GM12878 (cell line): ENCODE results near the gene ENTREP1. TPM values are rescaled to one million over a fixed set of nuclear protein-coding genes. Genes with fewer than 3 reads are reported as not detected.

Experiments used
- ATAC-seq: fragments of 200-7000 bp; cut with Tn5 transposase; 3 replicates; pipeline ENCODE4 v1.9.1; 2020; ENCODE audit warnings: mild to moderate bottlenecking, moderate library complexity
- BruUV-seq: library from RNA; stranded (reverse); fragments of 400-500 nt; replicated peaks from 2 replicates; lab custom pipeline; 2021; lab: Mats Ljungman, UMichigan
- CTCF ChIA-PET: fragments of 300-600 bp; sonication (Branson Sonifier 250); formaldehyde crosslinking; extraction: SDS; loops from one replicate; lab custom pipeline; 2021; ENCODE audit warnings: inconsistent platforms; lab: Yijun Ruan, JAX
- POLR2A ChIA-PET: fragments of 350-600 bp; formaldehyde crosslinking; extraction: SDS; loops from one replicate; lab custom pipeline; 2021; ENCODE audit warnings: inconsistent platforms; lab: Charles Lee
- RAD21 ChIA-PET: fragments of 300-600 bp; sonication (Branson Sonifier 250); formaldehyde crosslinking; loops from one replicate; lab custom pipeline; 2023; ENCODE audit warnings: antibody characterized with exemption; ENCODE audit not compliant: unreplicated experiment; lab: Charles Lee
- SMC1A ChIA-PET: fragments of 300-600 bp; sonication (Branson Sonifier 250); formaldehyde crosslinking; loops from one replicate; lab custom pipeline; 2023; ENCODE audit not compliant: unreplicated experiment, uncharacterized antibody; lab: Charles Lee
- DNase-seq: peaks from one replicate; pipeline ENCODE4 v3.0.0-alpha.2; 2011; ENCODE audit warnings: low read depth, low spot score
- FAIRE-seq: peaks from 3 replicates; lab custom pipeline; 2011; peaks lifted over from hg19 to GRCh38; lab: Jason Lieb, UNC
- H2AFZ ChIP-seq: 2 replicates; pipeline ENCODE4 v1.6.0; 2011; ENCODE audit warnings: low read depth, low read length, control low read depth; ENCODE audit not compliant: control insufficient read depth
- H3K27ac ChIP-seq: 2 replicates; pipeline ENCODE4 v1.5.1; 2011; ENCODE audit warnings: control low read depth; ENCODE audit not compliant: control insufficient read depth, insufficient read depth
- H3K27me3 ChIP-seq, 2 experiments: replicated peaks in 1 of 2; 2 replicates each; pipeline versions ENCODE4 v1.6.0 to v1.6.1; 2011; ENCODE audit warnings: low read length in 1 of 2; ENCODE audit not compliant: control insufficient read depth in 2 of 2, insufficient read depth in 2 of 2
- H3K36me3 ChIP-seq, 2 experiments: 2 replicates each; pipeline ENCODE4 v1.5.1; 2011; ENCODE audit warnings: low read length in 1 of 2; ENCODE audit not compliant: control insufficient read depth in 2 of 2, insufficient read depth in 2 of 2
- H3K4me1 ChIP-seq: 2 replicates; pipeline ENCODE4 v1.6.1; 2011; ENCODE audit warnings: mild to moderate bottlenecking, low read length, moderate library complexity, mixed read lengths; ENCODE audit not compliant: control insufficient read depth, insufficient read depth
- H3K4me2 ChIP-seq: 2 replicates; pipeline ENCODE4 v1.6.0; 2011; ENCODE audit warnings: control low read depth; ENCODE audit not compliant: control insufficient read depth, insufficient read depth
- H3K4me3 ChIP-seq: fragments of 200-600 bp; sonication (generic); 2 replicates; pipeline ENCODE4 v1.5.1; 2016
- H3K79me2 ChIP-seq: 2 replicates; pipeline ENCODE4 v1.6.0; 2011; ENCODE audit warnings: low read length; ENCODE audit not compliant: control insufficient read depth, insufficient read depth
- H3K9ac ChIP-seq: 2 replicates; pipeline ENCODE4 v1.8.0; 2011; ENCODE audit warnings: low read length, control low read depth, mixed read lengths; ENCODE audit not compliant: control insufficient read depth, insufficient read depth
- H3K9me3 ChIP-seq: replicated peaks from 3 replicates; pipeline ENCODE4 v1.5.1; 2011; ENCODE audit warnings: mild to moderate bottlenecking, low read length; ENCODE audit not compliant: control insufficient read depth, insufficient read depth
- H4K20me1 ChIP-seq: 2 replicates; pipeline ENCODE4 v1.6.0; 2011; ENCODE audit not compliant: control insufficient read depth, insufficient read depth
- BCL11A ChIP-seq: IDR thresholded peaks from 2 replicates; pipeline ENCODE4 v1.6.1; 2011; ENCODE audit warnings: low read depth, low read length
- BMI1 ChIP-seq: fragments of 450-650 bp; IDR thresholded peaks from 2 replicates; pipeline ENCODE4 v1.6.1; 2016; ENCODE audit warnings: mild to moderate bottlenecking, moderate library complexity, borderline replicate concordance
- CEBPB ChIP-seq, 2 experiments: fragments of 150-350 bp in 1 of 2; IDR thresholded peaks; 2 replicates each; pipeline ENCODE4 v1.6.1; 2012 to 2014; ENCODE audit warnings: low read depth in 2 of 2, low read length in 2 of 2, borderline replicate concordance in 1 of 2, inconsistent platforms in 1 of 2
- CHD2 ChIP-seq: IDR thresholded peaks from 2 replicates; pipeline ENCODE4 v1.6.1; 2011; ENCODE audit warnings: low read depth, low read length, improper control_type of control experiment, borderline replicate concordance
- GABPA ChIP-seq: IDR thresholded peaks from 2 replicates; pipeline ENCODE4 v1.6.1; 2014; ENCODE audit warnings: antibody characterized with exemption, low read depth, mild to moderate bottlenecking, inconsistent platforms
- KLF5 ChIP-seq: fragments of 450-650 bp; IDR thresholded peaks from 2 replicates; pipeline ENCODE4 v1.6.1; 2014; ENCODE audit warnings: mild to moderate bottlenecking; ENCODE audit not compliant: partially characterized antibody
- NBN ChIP-seq: fragments of 450-650 bp; IDR thresholded peaks from 2 replicates; pipeline ENCODE4 v1.6.1; 2016
- NR2C1 ChIP-seq: fragments of 450-650 bp; IDR thresholded peaks from 2 replicates; pipeline ENCODE4 v1.6.1; 2017; ENCODE audit warnings: antibody characterized with exemption, mild to moderate bottlenecking, moderate library complexity
- NRF1 ChIP-seq: conservative IDR thresholded peaks from 2 replicates; pipeline ENCODE4 v1.6.1; 2011; ENCODE audit warnings: mild to moderate bottlenecking, low read depth, low read length, improper control_type of control experiment
- POLR2AphosphoS5 ChIP-seq: IDR thresholded peaks from 2 replicates; pipeline ENCODE4 v1.6.1; 2011; ENCODE audit warnings: mild to moderate bottlenecking, low read length, inconsistent platforms
- RCOR1 ChIP-seq: conservative IDR thresholded peaks from 2 replicates; pipeline ENCODE4 v1.6.1; 2012; ENCODE audit warnings: low read depth, low read length, improper control_type of control experiment
- SREBF2 ChIP-seq: IDR thresholded peaks from 2 replicates; pipeline ENCODE4 v1.6.1; 2012; ENCODE audit warnings: mild to moderate bottlenecking, low read length
- TCF12 ChIP-seq: IDR thresholded peaks from 2 replicates; pipeline ENCODE4 v1.6.1; 2011; ENCODE audit warnings: low read depth, mild to moderate bottlenecking, low read length
- ZNF384 ChIP-seq: IDR thresholded peaks from 2 replicates; pipeline ENCODE4 v1.6.1; 2012; ENCODE audit warnings: low read depth, mild to moderate bottlenecking, low read length, improper control_type of control experiment, borderline replicate concordance
- WGBS: methylation state at CpG from one replicate; pipeline ENCODE4 v1.1.6; 2016; ENCODE audit warnings: low lambda C conversion rate; ENCODE audit not compliant: insufficient replicate concordance, insufficient coverage; ENCODE audit errors: missing lambda C conversion rate; 5-methylcytosine and 5-hydroxymethylcytosine counted together
- in situ Hi-C: fragments of 300-500 bp; cut with MboI; formaldehyde crosslinking; loops from 9 replicates; pipeline ENCODE4 v1.14.3; 2018; ENCODE audit warnings: mixed read lengths
- intact Hi-C: fragments of 100-400 bp; cut with micrococcal nuclease; formaldehyde crosslinking; loops from one replicate; pipeline ENCODE4 v1.14.2; 2022; ENCODE audit not compliant: unreplicated experiment
- polyA plus RNA-seq, 11 experiments: library from polyadenylated mRNA; depleted of rRNA in 4 of 11; unstranded in 6 of 11; stranded (reverse) in 5 of 11; fragments of >200 nt; fragmentation: Nextera tagmentation in 4 of 11; fragmentation: Illumina TruSeq in 1 of 11; extraction: Ambion mirVana in 4 of 11; extraction: Trizol in 1 of 11; gene quantifications; 1 replicate in 1 of 11; 2 replicates in 10 of 11; pipeline versions ENCODE4 v1.2.1 to v1.2.3, GENCODE V29; 2011 to 2016; ENCODE audit warnings: inconsistent platforms in 2 of 11, missing spikeins in 2 of 11, low read depth in 1 of 11
- total RNA-seq, 4 experiments: library from RNA; depleted of rRNA in 3 of 4; stranded (reverse); fragments of >200 nt in 3 of 4; fragmentation: Illumina TruSeq in 1 of 4; extraction: Trizol in 1 of 4; gene quantifications; 2 replicates each; pipeline versions ENCODE4 v1.2.1 to v1.2.3, GENCODE V29; 2013 to 2021
- TF ChIP-seq, protein P1 (sequence below): fragments of 450-650 bp; IDR thresholded peaks from 2 replicates; pipeline ENCODE4 v1.6.1; 2018; ENCODE audit warnings: mild to moderate bottlenecking, low read depth, moderate library complexity; ENCODE audit not compliant: partially characterized antibody
- TF ChIP-seq, protein P2 (sequence below): fragments of 450-650 bp; IDR thresholded peaks from 2 replicates; pipeline ENCODE4 v1.6.1; 2016; ENCODE audit warnings: mild to moderate bottlenecking

Gene ENTREP1
- total and polyA plus RNA-seq, 10 of the 15 experiments (the other 5 are each of a cell fraction or from before 2014, with no cell fraction given) = not detected

DNA sequence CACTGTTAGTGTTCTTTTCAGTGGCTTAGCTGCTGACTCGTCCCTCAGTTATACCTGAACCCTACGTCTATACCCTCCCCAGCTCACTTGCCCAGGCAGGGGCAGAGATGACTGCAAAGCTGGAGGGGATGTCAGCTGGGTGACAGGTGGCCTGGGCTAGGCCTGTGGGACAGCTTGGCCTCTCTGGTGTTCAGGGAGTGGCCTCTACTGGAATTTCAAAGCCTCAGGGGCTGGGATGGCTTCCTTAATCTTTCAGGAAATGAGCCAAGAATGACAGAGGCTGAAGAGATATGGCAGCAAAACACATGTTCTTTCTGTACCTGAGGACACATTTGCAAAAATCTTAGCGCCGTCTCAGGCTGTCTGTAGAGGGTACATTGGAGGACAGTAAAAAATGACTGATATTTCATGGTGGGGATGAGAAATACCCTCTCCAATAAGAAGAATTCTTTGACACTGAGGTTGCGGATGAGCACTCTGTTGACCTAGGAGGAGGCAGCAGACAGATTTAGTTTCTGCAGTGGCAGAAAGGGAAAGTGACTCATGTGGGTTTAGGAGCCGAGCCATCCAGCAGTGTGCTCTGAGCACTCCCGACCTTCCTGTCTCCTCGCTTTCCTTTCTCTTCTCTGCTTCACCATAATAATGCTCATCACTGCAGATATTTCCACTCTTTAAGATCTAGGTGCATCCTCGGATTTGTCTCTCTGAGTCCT is 54.4 kb downstream of the ENTREP1 start:
- H3K4me3 ChIP-seq = no peak overlapping the region
- BruUV-seq = no TSS peak
- H4K20me1 ChIP-seq = no peaks in the 10 kb centered on the region
- no peak overlapping the region for H3K27ac ChIP-seq
- ChIA-PET RAD21 (no interaction called here), POLR2A (no interaction called here), CTCF (interaction anchor here (0.6 kb wide), 1 partner anchor 58 kb away, joined by 3 read pairs; no protein-coding TSS in a partner anchor), SMC1A (no interaction called here)
- FAIRE-seq = no peak
- ATAC-seq = no peak
- 30% methylated on average over 9 of the region's 9 CpGs for WGBS
- no peaks in the 10 kb centered on the region for H3K36me3 ChIP-seq
- DNase-seq = no peak
- H3K4me2 ChIP-seq = no peak overlapping the region
- no peak for TF ChIP-seq NRF1
- TF ChIP-seq BMI1 = no peak
- no peak for TF ChIP-seq NR2C1
- TF ChIP-seq CHD2 = no peak
- TF ChIP-seq BCL11A = no peak
- no peak for TF ChIP-seq NBN
- no peak for TF ChIP-seq SREBF2
- H2AFZ ChIP-seq = no peak overlapping the region
- H3K4me1 ChIP-seq = no peaks in the 10 kb centered on the region
- H3K9me3 ChIP-seq = no peaks in the 10 kb centered on the region
- in situ Hi-C loops (no loop called here), intact Hi-C loops (no loop called here)
- H3K79me2 ChIP-seq = no peaks in the 10 kb centered on the region
- no peaks in the 10 kb centered on the region for H3K27me3 ChIP-seq
- no peak overlapping the region for H3K9ac ChIP-seq

DNA sequence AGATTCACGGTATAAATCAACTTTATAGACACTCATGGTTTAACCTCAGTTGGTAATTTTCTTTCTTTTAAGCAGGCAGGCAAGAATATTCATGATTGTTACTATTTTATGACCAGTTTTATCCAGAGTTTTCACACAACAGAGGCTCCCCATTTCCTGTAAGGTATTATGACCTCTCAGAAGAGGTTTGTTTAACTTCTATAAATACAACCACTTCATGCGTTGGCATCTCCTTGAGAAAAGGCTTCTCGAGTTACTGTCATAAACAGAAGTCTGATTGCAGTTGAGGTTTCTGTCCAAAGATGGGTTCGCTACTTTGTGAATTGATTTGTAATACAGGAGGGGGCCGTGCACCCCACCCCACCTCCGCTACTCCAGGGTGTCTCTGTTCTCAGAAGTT is 55.3 kb downstream of the ENTREP1 start:
- DNase-seq (no peak), FAIRE-seq (no peak), ATAC-seq (no peak)
- RAD21 ChIA-PET = no interaction called here
- Histone ChIP-seq H3K4me1 (no peaks in the 10 kb centered on the region), H3K27ac (no peak overlapping the region), H2AFZ (no peak overlapping the region), H3K9me3 (no peaks in the 10 kb centered on the region), H3K4me3 (no peak overlapping the region), H3K27me3 (no peaks in the 10 kb centered on the region), H3K4me2 (no peak overlapping the region), H3K36me3 (no peaks in the 10 kb centered on the region), H3K79me2 (no peaks in the 10 kb centered on the region), H3K9ac (no peak overlapping the region), H4K20me1 (no peaks in the 10 kb centered on the region)
- 27% methylated on average over 6 of the region's 6 CpGs for WGBS
- in situ Hi-C loops (no loop called here), intact Hi-C loops (no loop called here)
- SMC1A ChIA-PET = no interaction called here
- CTCF ChIA-PET = no interaction called here
- POLR2A ChIA-PET = no interaction called here
- no TSS peak for BruUV-seq
- TF ChIP-seq, protein P1, sequence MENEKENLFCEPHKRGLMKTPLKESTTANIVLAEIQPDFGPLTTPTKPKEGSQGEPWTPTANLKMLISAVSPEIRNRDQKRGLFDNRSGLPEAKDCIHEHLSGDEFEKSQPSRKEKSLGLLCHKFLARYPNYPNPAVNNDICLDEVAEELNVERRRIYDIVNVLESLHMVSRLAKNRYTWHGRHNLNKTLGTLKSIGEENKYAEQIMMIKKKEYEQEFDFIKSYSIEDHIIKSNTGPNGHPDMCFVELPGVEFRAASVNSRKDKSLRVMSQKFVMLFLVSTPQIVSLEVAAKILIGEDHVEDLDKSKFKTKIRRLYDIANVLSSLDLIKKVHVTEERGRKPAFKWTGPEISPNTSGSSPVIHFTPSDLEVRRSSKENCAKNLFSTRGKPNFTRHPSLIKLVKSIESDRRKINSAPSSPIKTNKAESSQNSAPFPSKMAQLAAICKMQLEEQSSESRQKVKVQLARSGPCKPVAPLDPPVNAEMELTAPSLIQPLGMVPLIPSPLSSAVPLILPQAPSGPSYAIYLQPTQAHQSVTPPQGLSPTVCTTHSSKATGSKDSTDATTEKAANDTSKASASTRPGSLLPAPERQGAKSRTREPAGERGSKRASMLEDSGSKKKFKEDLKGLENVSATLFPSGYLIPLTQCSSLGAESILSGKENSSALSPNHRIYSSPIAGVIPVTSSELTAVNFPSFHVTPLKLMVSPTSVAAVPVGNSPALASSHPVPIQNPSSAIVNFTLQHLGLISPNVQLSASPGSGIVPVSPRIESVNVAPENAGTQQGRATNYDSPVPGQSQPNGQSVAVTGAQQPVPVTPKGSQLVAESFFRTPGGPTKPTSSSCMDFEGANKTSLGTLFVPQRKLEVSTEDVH = no peak
- no peak for TF ChIP-seq TCF12
- TF ChIP-seq RCOR1 = no peak
- no peak for TF ChIP-seq ZNF384
- TF ChIP-seq, protein P2, sequence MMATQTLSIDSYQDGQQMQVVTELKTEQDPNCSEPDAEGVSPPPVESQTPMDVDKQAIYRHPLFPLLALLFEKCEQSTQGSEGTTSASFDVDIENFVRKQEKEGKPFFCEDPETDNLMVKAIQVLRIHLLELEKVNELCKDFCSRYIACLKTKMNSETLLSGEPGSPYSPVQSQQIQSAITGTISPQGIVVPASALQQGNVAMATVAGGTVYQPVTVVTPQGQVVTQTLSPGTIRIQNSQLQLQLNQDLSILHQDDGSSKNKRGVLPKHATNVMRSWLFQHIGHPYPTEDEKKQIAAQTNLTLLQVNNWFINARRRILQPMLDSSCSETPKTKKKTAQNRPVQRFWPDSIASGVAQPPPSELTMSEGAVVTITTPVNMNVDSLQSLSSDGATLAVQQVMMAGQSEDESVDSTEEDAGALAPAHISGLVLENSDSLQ = no peak
- no peak for TF ChIP-seq GABPA
- no peak for TF ChIP-seq CEBPB (IDR thresholded peaks at IDR 0.05; ENCODE audit: borderline replicate concordance in 1 of 2, low read depth in 2 of 2, low read length in 2 of 2)
- no peak for TF ChIP-seq POLR2AphosphoS5
- no peak for TF ChIP-seq NR2C1
- TF ChIP-seq KLF5 = no peak
